ENCODE results near the gene BPIFA3. TPM values are rescaled to one million over a fixed set of nuclear protein-coding genes. Genes with fewer than 3 reads are reported as not detected.

Gene BPIFA3
- total and polyA plus RNA-seq, 2 donors (not counting 1 experiment from before 2014, with no cell fraction given), result not detected

GRCh38 chr20:33251496-33251895 lies 34.3 kb downstream of the BPIFA3 start:
- H3K9ac ChIP-seq (ENCODE audit: insufficient read depth, low read length), result no peak overlapping the region
- no peaks in the 10 kb centered on the region for H3K4me1 ChIP-seq (ENCODE audit: control insufficient read depth, extremely low read depth, insufficient read depth, low read length)
- no peaks in the 10 kb centered on the region for H4K20me1 ChIP-seq (ENCODE audit: control insufficient read depth, extremely low read depth, insufficient read depth, low read length)
- no peaks in the 10 kb centered on the region for H3K9me3 ChIP-seq (ENCODE audit: control insufficient read depth, insufficient read depth, low read depth, low read length)
- DNase-seq (ENCODE audit: low read depth in 2 of 2), result no peak
- H3K27ac ChIP-seq (ENCODE audit: insufficient read depth, low read length), result no peak overlapping the region
- H3K4me3 ChIP-seq (replicated peaks in 1 of 4; ENCODE audit: control extremely low read depth in 1 of 4, insufficient read depth in 1 of 4, low read depth in 3 of 4, low read length in 4 of 4), result no peak overlapping the region
- TF ChIP-seq EZH2 (IDR thresholded peaks at IDR 0.05; ENCODE audit: low read length, missing control alignments) (no peak), CTCF (conservative IDR thresholded peaks at IDR 0.05 in 1 of 2, IDR thresholded peaks at IDR 0.05 in 1 of 2; ENCODE audit: low read depth in 1 of 2, low read length in 2 of 2) (no peak)
- no peak overlapping the region for H2AFZ ChIP-seq (ENCODE audit: low read length)
- no peak overlapping the region for H3K4me2 ChIP-seq (ENCODE audit: extremely low read depth, insufficient read depth, low read length)
- no peaks in the 10 kb centered on the region for H3K27me3 ChIP-seq (ENCODE audit: control insufficient read depth, insufficient read depth, low read length)
- H3K79me2 ChIP-seq (ENCODE audit: control insufficient read depth, insufficient read depth, low read length), result no peaks in the 10 kb centered on the region
- H3K36me3 ChIP-seq (ENCODE audit: control insufficient read depth, insufficient read depth, low read length), result no peaks in the 10 kb centered on the region

- H3K36me3 ChIP-seq (ENCODE audit: control insufficient read depth, insufficient read depth, low read length), result no peaks in the 10 kb centered on the region
Observed at GRCh38 chr20:33252460-33252859, 35.3 kb downstream of the BPIFA3 start.

GRCh38 chr20:33255005-33255404 lies 37.9 kb downstream of the BPIFA3 start:
- no peaks in the 10 kb centered on the region for H3K79me2 ChIP-seq (ENCODE audit: control insufficient read depth, insufficient read depth, low read length)
- H3K36me3 ChIP-seq (ENCODE audit: control insufficient read depth, insufficient read depth, low read length), result no peaks in the 10 kb centered on the region
- TF ChIP-seq CTCF (conservative IDR thresholded peaks at IDR 0.05 in 1 of 2, IDR thresholded peaks at IDR 0.05 in 1 of 2; ENCODE audit: low read depth in 1 of 2, low read length in 2 of 2) (no peak), EZH2 (IDR thresholded peaks at IDR 0.05; ENCODE audit: low read length, missing control alignments) (no peak)

More at GRCh38 chr20:33252460-33252859, 35.3 kb downstream of the BPIFA3 start:
- no peak for DNase-seq (ENCODE audit: low read depth in 2 of 2)
- no peak overlapping the region for H3K4me2 ChIP-seq (ENCODE audit: extremely low read depth, insufficient read depth, low read length)
- no peaks in the 10 kb centered on the region for H3K27me3 ChIP-seq (ENCODE audit: control insufficient read depth, insufficient read depth, low read length)
- H3K27ac ChIP-seq (ENCODE audit: insufficient read depth, low read length), result no peak overlapping the region
- H2AFZ ChIP-seq (ENCODE audit: low read length), result no peak overlapping the region
- no peaks in the 10 kb centered on the region for H3K9me3 ChIP-seq (ENCODE audit: control insufficient read depth, insufficient read depth, low read depth, low read length)
- H4K20me1 ChIP-seq (ENCODE audit: control insufficient read depth, extremely low read depth, insufficient read depth, low read length), result no peaks in the 10 kb centered on the region
- TF ChIP-seq EZH2 (IDR thresholded peaks at IDR 0.05; ENCODE audit: low read length, missing control alignments) (no peak), CTCF (conservative IDR thresholded peaks at IDR 0.05 in 1 of 2, IDR thresholded peaks at IDR 0.05 in 1 of 2; ENCODE audit: low read depth in 1 of 2, low read length in 2 of 2) (no peak)
- H3K4me1 ChIP-seq (ENCODE audit: control insufficient read depth, extremely low read depth, insufficient read depth, low read length), result no peaks in the 10 kb centered on the region
- H3K79me2 ChIP-seq (ENCODE audit: control insufficient read depth, insufficient read depth, low read length), result no peaks in the 10 kb centered on the region
- no peak overlapping the region for H3K4me3 ChIP-seq (replicated peaks in 1 of 4; ENCODE audit: control extremely low read depth in 1 of 4, insufficient read depth in 1 of 4, low read depth in 3 of 4, low read length in 4 of 4)
- no peak overlapping the region for H3K9ac ChIP-seq (ENCODE audit: insufficient read depth, low read length)

More at GRCh38 chr20:33255005-33255404, 37.9 kb downstream of the BPIFA3 start:
- no peak for DNase-seq (ENCODE audit: low read depth in 2 of 2)
- Histone ChIP-seq H3K4me3 (replicated peaks in 1 of 4; ENCODE audit: control extremely low read depth in 1 of 4, insufficient read depth in 1 of 4, low read depth in 3 of 4, low read length in 4 of 4) (no peak overlapping the region), H2AFZ (ENCODE audit: low read length) (no peak overlapping the region), H3K27ac (ENCODE audit: insufficient read depth, low read length) (no peak overlapping the region), H3K4me1 (ENCODE audit: control insufficient read depth, extremely low read depth, insufficient read depth, low read length) (no peaks in the 10 kb centered on the region), H3K9ac (ENCODE audit: insufficient read depth, low read length) (no peak overlapping the region), H4K20me1 (ENCODE audit: control insufficient read depth, extremely low read depth, insufficient read depth, low read length) (no peaks in the 10 kb centered on the region), H3K4me2 (ENCODE audit: extremely low read depth, insufficient read depth, low read length) (no peak overlapping the region), H3K9me3 (ENCODE audit: control insufficient read depth, insufficient read depth, low read depth, low read length) (no peaks in the 10 kb centered on the region), H3K27me3 (ENCODE audit: control insufficient read depth, insufficient read depth, low read length) (no peaks in the 10 kb centered on the region)
